Mesodermal cell (in vitro differentiated cells): ENCODE data around the gene PGC.

Source experiments
- H3K27ac ChIP-seq: 2 replicates; pipeline ENCODE4 v1.7.0; 2013; ENCODE audit warnings: mild to moderate bottlenecking, low read depth, low read length, moderate library complexity; ENCODE audit not compliant: severe bottlenecking
- H3K36me3 ChIP-seq: 2 replicates; pipeline ENCODE4 v1.7.1; 2013; ENCODE audit warnings: mild to moderate bottlenecking, low read length, moderate library complexity; ENCODE audit not compliant: control insufficient read depth, insufficient read depth
- H3K4me1 ChIP-seq: one replicate; pipeline ENCODE4 v1.7.1; 2013; ENCODE audit warnings: mild to moderate bottlenecking, low read length; ENCODE audit not compliant: insufficient read depth, control insufficient read depth, poor library complexity, severe bottlenecking
- H3K4me3 ChIP-seq: 2 replicates; pipeline ENCODE4 v1.7.0; 2013; ENCODE audit warnings: low read length, control low read depth, mild to moderate bottlenecking; ENCODE audit not compliant: insufficient read depth, poor library complexity, severe bottlenecking; ENCODE audit errors: extremely low read depth
- H3K9me3 ChIP-seq: 2 replicates; pipeline ENCODE4 v1.7.1; 2013; ENCODE audit warnings: mild to moderate bottlenecking, low read length, moderate library complexity; ENCODE audit not compliant: control insufficient read depth
- WGBS, 2 experiments: methylation state at CpG; one replicate each; pipeline ENCODE4 v1.1.5; 2013; ENCODE audit warnings: missing lambda C conversion rate in 2 of 2; ENCODE audit not compliant: insufficient coverage in 2 of 2; 5-methylcytosine and 5-hydroxymethylcytosine counted together

The PGC gene

GRCh38 chr6:41728073-41728936, 18.9 kb downstream of the PGC start:
- Histone ChIP-seq H3K4me3 (no peak overlapping the region), H3K27ac (no peak overlapping the region), H3K36me3 (no peaks in the 10 kb centered on the region), H3K4me1 (peaks cover 22% of the 10 kb centered on the region), H3K9me3 (no peaks in the 10 kb centered on the region)
- 87 to 92% methylated on average over 15 to 16 of the region's 19 CpGs for WGBS, 2 experiments

GRCh38 chr6:41727705-41728072, 19.5 kb downstream of the PGC start:
- H3K4me3 ChIP-seq, result no peak overlapping the region
- no peak overlapping the region for H3K27ac ChIP-seq
- WGBS, 2 experiments, result 91 to 93% methylated on average over 3 of the region's 3 CpGs
- no peaks in the 10 kb centered on the region for H3K36me3 ChIP-seq
- peaks cover 21% of the 10 kb centered on the region for H3K4me1 ChIP-seq
- H3K9me3 ChIP-seq, result no peaks in the 10 kb centered on the region

- H3K4me3 ChIP-seq, result no peak overlapping the region
These were observed 20.3 kb downstream of the PGC start for GRCh38 chr6:41726876-41727275.

GRCh38 chr6:41724586-41725501, 22.4 kb downstream of the PGC start:
- Histone ChIP-seq H3K36me3 (no peaks in the 10 kb centered on the region), H3K27ac (no peak overlapping the region), H3K4me1 (peaks cover 20% of the 10 kb centered on the region), H3K9me3 (no peaks in the 10 kb centered on the region), H3K4me3 (no peak overlapping the region)
- WGBS, 2 experiments, result 84 to 94% methylated on average over 8 to 11 of the region's 13 CpGs

More at GRCh38 chr6:41726876-41727275, 20.3 kb downstream of the PGC start:
- H3K9me3 ChIP-seq, result no peaks in the 10 kb centered on the region
- H3K27ac ChIP-seq, result no peak overlapping the region
- no peaks in the 10 kb centered on the region for H3K36me3 ChIP-seq
- H3K4me1 ChIP-seq, result peaks cover 20% of the 10 kb centered on the region
- WGBS, 2 experiments, result 87 to 100% methylated on average over 1 to 6 of the region's 7 CpGs

- Histone ChIP-seq H3K4me1 (peaks cover 20% of the 10 kb centered on the region), H3K27ac (no peak overlapping the region)
- 94 to 95% methylated on average over 7 of the region's 7 CpGs for WGBS, 2 experiments
These were observed 23.0 kb downstream of the PGC start for GRCh38 chr6:41724228-41724580.

GRCh38 chr6:41723530-41724227, 23.5 kb downstream of the PGC start:
- Histone ChIP-seq H3K4me1 (peaks cover 20% of the 10 kb centered on the region), H3K9me3 (no peaks in the 10 kb centered on the region), H3K27ac (peak overlapping the region; percentile 29), H3K36me3 (no peaks in the 10 kb centered on the region), H3K4me3 (no peak overlapping the region)
- 67 to 83% methylated on average over 13 to 21 of the region's 21 CpGs for WGBS, 2 experiments

More at GRCh38 chr6:41724228-41724580, 23.0 kb downstream of the PGC start:
- H3K4me3 ChIP-seq, result no peak overlapping the region
- H3K36me3 ChIP-seq, result no peaks in the 10 kb centered on the region
- H3K9me3 ChIP-seq, result no peaks in the 10 kb centered on the region

GRCh38 chr6:41722969-41723529, 24.1 kb downstream of the PGC start:
- Histone ChIP-seq H3K4me1 (peaks cover 20% of the 10 kb centered on the region), H3K9me3 (no peaks in the 10 kb centered on the region), H3K27ac (peak overlapping the region; percentile 29), H3K4me3 (no peak overlapping the region), H3K36me3 (no peaks in the 10 kb centered on the region)
- 89% methylated on average over 6 to 7 of the region's 8 CpGs for WGBS, 2 experiments

GRCh38 chr6:41721414-41721813, 25.8 kb downstream of the PGC start:
- Histone ChIP-seq H3K36me3 (no peaks in the 10 kb centered on the region), H3K9me3 (no peaks in the 10 kb centered on the region), H3K4me3 (no peak overlapping the region), H3K4me1 (peaks cover 27% of the 10 kb centered on the region), H3K27ac (no peak overlapping the region)
- WGBS, 2 experiments, result 100% methylated on average over 3 of the region's 3 CpGs; no CpG with 5 or more reads in 1 of the 2 experiments

- Histone ChIP-seq H3K27ac (no peak overlapping the region), H3K4me3 (no peak overlapping the region), H3K36me3 (no peaks in the 10 kb centered on the region), H3K4me1 (peaks cover 27% of the 10 kb centered on the region), H3K9me3 (no peaks in the 10 kb centered on the region)
- 88 to 91% methylated on average over 2 of the region's 2 CpGs for WGBS, 2 experiments
These were observed 26.4 kb downstream of the PGC start for GRCh38 chr6:41720783-41721182.

GRCh38 chr6:41720262-41720620, 27.0 kb downstream of the PGC start:
- no peaks in the 10 kb centered on the region for H3K9me3 ChIP-seq
- no peak overlapping the region for H3K4me3 ChIP-seq
- no peaks in the 10 kb centered on the region for H3K36me3 ChIP-seq
- H3K27ac ChIP-seq, result no peak overlapping the region
- H3K4me1 ChIP-seq, result peaks cover 27% of the 10 kb centered on the region
- 90% methylated on average over 2 to 3 of the region's 3 CpGs for WGBS, 2 experiments
